ENCODE results near the gene LCE1B.

LCE1B gene

GRCh38 chr1:152811671-152812070, at the start of gene LCE1B:
TSS of gene LCE1B (plus strand) at chr1:152811971. CDS start at chr1:152812447, 476 bp downstream.
- DNase-seq (ENCODE audit: extremely low read depth, low read depth): no peak
- TF ChIP-seq CTCF (IDR thresholded peaks at IDR 0.05; ENCODE audit: low read depth, low read length): no peak

GRCh38 chr1:152768847-152769533, 42.8 kb upstream of the LCE1B start:
- TF ChIP-seq CTCF (IDR thresholded peaks at IDR 0.05; ENCODE audit: low read depth, low read length): peak; percentile 11
- DNase-seq (ENCODE audit: extremely low read depth, low read depth): peak; percentile 66

- TF ChIP-seq CTCF (IDR thresholded peaks at IDR 0.05; ENCODE audit: low read depth, low read length): no peak
Measured at GRCh38 chr1:152770411-152770810, 41.4 kb upstream of the LCE1B start.

GRCh38 chr1:152774875-152775274, 36.9 kb upstream of the LCE1B start, which contains the start of gene LCE1F:
TSS of gene LCE1F (plus strand) at chr1:152775140. CDS start at chr1:152776372, 1,232 bp downstream.
- no peak for TF ChIP-seq CTCF (IDR thresholded peaks at IDR 0.05; ENCODE audit: low read depth, low read length)
- DNase-seq (ENCODE audit: extremely low read depth, low read depth): no peak

More at GRCh38 chr1:152770411-152770810, 41.4 kb upstream of the LCE1B start:
- no peak for DNase-seq (ENCODE audit: extremely low read depth, low read depth)

- TF ChIP-seq CTCF (IDR thresholded peaks at IDR 0.05; ENCODE audit: low read depth, low read length): no peak
- DNase-seq (ENCODE audit: extremely low read depth, low read depth): no peak
Measured at GRCh38 chr1:152776361-152776760, 35.4 kb upstream of the LCE1B start.

GRCh38 chr1:152777510-152778137, 34.1 kb upstream of the LCE1B start:
- DNase-seq (ENCODE audit: extremely low read depth, low read depth): no peak

More at GRCh38 chr1:152777510-152778137, 34.1 kb upstream of the LCE1B start:
- peak; percentile 33 for TF ChIP-seq CTCF (IDR thresholded peaks at IDR 0.05; ENCODE audit: low read depth, low read length)

Data from AG09319 (cell line).